PC-3 (cell line): ENCODE measurements around the gene SMIM38. TPM values are rescaled to one million over a fixed set of nuclear protein-coding genes. Genes with fewer than 3 reads are reported as not detected.

Source experiments
- ATAC-seq: fragments of 200-7000 bp; cut with Tn5 transposase; 2 replicates; pipeline ENCODE4 v1.9.1; 2020; ENCODE audit warnings: mild to moderate bottlenecking, moderate library complexity
- BruUV-seq: library from RNA; stranded (reverse); fragments of 400-500 nt; replicated peaks from 2 replicates; lab custom pipeline; 2021; lab: Mats Ljungman, UMichigan
- CTCF ChIA-PET: fragments of 300-600 bp; sonication (Branson Sonifier 250); formaldehyde crosslinking; loops from one replicate; lab custom pipeline; 2022; ENCODE audit warnings: antibody characterized with exemption; lab: Charles Lee
- POLR2A ChIA-PET: fragments of 300-600 bp; sonication (Branson Sonifier 250); formaldehyde crosslinking; loops from one replicate; lab custom pipeline; 2022; ENCODE audit warnings: antibody characterized with exemption; ENCODE audit not compliant: unreplicated experiment; lab: Charles Lee
- DNase-seq: peaks from one replicate; pipeline ENCODE4 v3.0.0-alpha.2; 2015
- H2AFZ ChIP-seq: fragments of 300-600 bp; sonication (generic); 2 replicates; pipeline ENCODE4 v1.6.0; 2016; ENCODE audit warnings: antibody characterized with exemption, low read length
- H3F3A ChIP-seq: fragments of 300-600 bp; sonication (generic); one replicate; pipeline ENCODE4 v1.6.0; 2017; ENCODE audit warnings: antibody characterized with exemption, low read length, control low read depth, mild to moderate bottlenecking; ENCODE audit not compliant: unreplicated experiment
- H3K27ac ChIP-seq: fragments of 300-600 bp; sonication (generic); 2 replicates; pipeline ENCODE4 v1.5.1; 2016; ENCODE audit warnings: mild to moderate bottlenecking, low read length
- H3K27me3 ChIP-seq: fragments of 300-600 bp; sonication (generic); 2 replicates; pipeline ENCODE4 v1.6.1; 2016; ENCODE audit warnings: low read length, mixed read lengths
- H3K36me3 ChIP-seq: fragments of 300-600 bp; sonication (generic); 2 replicates; pipeline ENCODE4 v1.6.1; 2016; ENCODE audit warnings: low read depth, mixed run types, low read length, mixed read lengths
- H3K4me1 ChIP-seq: fragments of 300-600 bp; sonication (generic); 2 replicates; pipeline ENCODE4 v1.5.1; 2016; ENCODE audit warnings: low read length; ENCODE audit not compliant: insufficient read depth
- H3K4me2 ChIP-seq: fragments of 300-600 bp; sonication (generic); 2 replicates; pipeline ENCODE4 v1.6.0; 2016; ENCODE audit warnings: low read length
- H3K4me3 ChIP-seq: fragments of 300-600 bp; sonication (generic); 2 replicates; pipeline ENCODE4 v1.5.1; 2016; ENCODE audit warnings: mild to moderate bottlenecking, low read length, mixed read lengths
- H3K79me2 ChIP-seq: fragments of 300-600 bp; sonication (generic); 2 replicates; pipeline ENCODE4 v1.6.1; 2017; ENCODE audit warnings: low read length, mixed read lengths
- H3K9ac ChIP-seq: fragments of 300-600 bp; sonication (generic); 2 replicates; pipeline ENCODE4 v1.6.0; 2016; ENCODE audit warnings: mild to moderate bottlenecking, low read length
- H3K9me2 ChIP-seq: fragments of 300-600 bp; sonication (generic); replicated peaks from 2 replicates; pipeline ENCODE4 v1.6.1; 2016; ENCODE audit warnings: mixed run types, low read length, mixed read lengths
- H3K9me3 ChIP-seq: fragments of 300-600 bp; sonication (generic); 2 replicates; pipeline ENCODE4 v1.6.1; 2016; ENCODE audit warnings: low read length, mixed read lengths
- H4K20me1 ChIP-seq: fragments of 300-600 bp; sonication (generic); 2 replicates; pipeline ENCODE4 v1.6.1; 2016; ENCODE audit warnings: low read length, mixed read lengths
- EZH2 ChIP-seq: fragments of 300-600 bp; sonication (generic); IDR thresholded peaks from one replicate; pipeline ENCODE4 v1.6.1; 2017; ENCODE audit warnings: antibody characterized with exemption, mild to moderate bottlenecking, low read length; ENCODE audit not compliant: unreplicated experiment
- EZH2phosphoT487 ChIP-seq: fragments of 300-600 bp; sonication (generic); IDR thresholded peaks from 2 replicates; pipeline ENCODE4 v1.6.1; 2018; ENCODE audit warnings: mild to moderate bottlenecking, antibody characterized with exemption, low read length, borderline replicate concordance
- intact Hi-C: fragments of 100-400 bp; cut with micrococcal nuclease; formaldehyde crosslinking; loops from 2 replicates; pipeline ENCODE4 v1.9.0; 2023
- total RNA-seq: library from RNA; depleted of rRNA; stranded (reverse); fragments of >200 nt; gene quantifications from 2 replicates; pipeline ENCODE4 v1.2.3, GENCODE V29; 2014
- TF ChIP-seq, protein P1 (sequence below): fragments of 300-600 bp; sonication (generic); conservative IDR thresholded peaks from 2 replicates; pipeline ENCODE4 v1.5.1; 2017; ENCODE audit warnings: antibody characterized with exemption, low read depth, mild to moderate bottlenecking, low read length

The SMIM38 gene
- total RNA-seq, 1 experiment from 2014 or later: 0.04 TPM

DNA sequence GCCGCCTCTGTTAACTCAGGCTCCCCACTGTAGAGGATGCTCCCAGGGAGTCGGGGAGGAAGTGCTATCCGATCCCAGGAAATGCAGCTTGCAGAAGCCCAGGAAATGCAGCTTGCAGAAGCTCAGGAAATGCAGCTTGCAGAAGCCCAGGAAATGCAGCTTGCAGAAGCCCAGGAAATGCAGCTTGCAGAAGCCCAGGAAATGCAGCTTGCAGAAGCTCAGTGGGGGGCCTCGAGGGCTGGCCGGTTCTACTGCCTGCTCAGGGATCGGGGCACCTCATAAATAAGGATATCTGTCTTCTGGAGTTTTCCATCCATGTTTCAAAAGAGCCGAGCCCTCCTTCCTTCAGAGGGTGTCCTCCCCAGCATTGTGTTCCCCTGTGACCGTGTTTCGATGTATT is 25.1 kb upstream of the SMIM38 start:
- BruUV-seq: no TSS peak
- Histone ChIP-seq H3K27me3 (no peaks in the 10 kb centered on the region), H3K9me3 (no peaks in the 10 kb centered on the region), H3K4me1 (peaks cover 17% of the 10 kb centered on the region), H3K9ac (no peak overlapping the region), H3K36me3 (no peaks in the 10 kb centered on the region), H3K9me2 (no peaks in the 10 kb centered on the region), H3K27ac (no peak overlapping the region), H3F3A (no peaks in the 10 kb centered on the region), H3K4me3 (no peak overlapping the region), H4K20me1 (no peaks in the 10 kb centered on the region), H3K4me2 (no peak overlapping the region), H2AFZ (no peak overlapping the region), H3K79me2 (no peaks in the 10 kb centered on the region)
- intact Hi-C loops: no loop called here
- DNase-seq (no peak), ATAC-seq (no peak)
- ChIA-PET CTCF (interaction anchor here (1.6 kb wide), 2 partner anchors 28 to 29 kb away, joined by 4 to 13 read pairs; no protein-coding TSS in a partner anchor), POLR2A (interaction anchor here (0.6 to 1.3 kb wide), 4 partner anchors 8 to 203 kb away, joined by 3 read pairs; no protein-coding TSS in a partner anchor)
- TF ChIP-seq EZH2phosphoT487 (no peak), EZH2 (no peak)
- TF ChIP-seq, protein P1, sequence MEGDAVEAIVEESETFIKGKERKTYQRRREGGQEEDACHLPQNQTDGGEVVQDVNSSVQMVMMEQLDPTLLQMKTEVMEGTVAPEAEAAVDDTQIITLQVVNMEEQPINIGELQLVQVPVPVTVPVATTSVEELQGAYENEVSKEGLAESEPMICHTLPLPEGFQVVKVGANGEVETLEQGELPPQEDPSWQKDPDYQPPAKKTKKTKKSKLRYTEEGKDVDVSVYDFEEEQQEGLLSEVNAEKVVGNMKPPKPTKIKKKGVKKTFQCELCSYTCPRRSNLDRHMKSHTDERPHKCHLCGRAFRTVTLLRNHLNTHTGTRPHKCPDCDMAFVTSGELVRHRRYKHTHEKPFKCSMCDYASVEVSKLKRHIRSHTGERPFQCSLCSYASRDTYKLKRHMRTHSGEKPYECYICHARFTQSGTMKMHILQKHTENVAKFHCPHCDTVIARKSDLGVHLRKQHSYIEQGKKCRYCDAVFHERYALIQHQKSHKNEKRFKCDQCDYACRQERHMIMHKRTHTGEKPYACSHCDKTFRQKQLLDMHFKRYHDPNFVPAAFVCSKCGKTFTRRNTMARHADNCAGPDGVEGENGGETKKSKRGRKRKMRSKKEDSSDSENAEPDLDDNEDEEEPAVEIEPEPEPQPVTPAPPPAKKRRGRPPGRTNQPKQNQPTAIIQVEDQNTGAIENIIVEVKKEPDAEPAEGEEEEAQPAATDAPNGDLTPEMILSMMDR: no peak

DNA sequence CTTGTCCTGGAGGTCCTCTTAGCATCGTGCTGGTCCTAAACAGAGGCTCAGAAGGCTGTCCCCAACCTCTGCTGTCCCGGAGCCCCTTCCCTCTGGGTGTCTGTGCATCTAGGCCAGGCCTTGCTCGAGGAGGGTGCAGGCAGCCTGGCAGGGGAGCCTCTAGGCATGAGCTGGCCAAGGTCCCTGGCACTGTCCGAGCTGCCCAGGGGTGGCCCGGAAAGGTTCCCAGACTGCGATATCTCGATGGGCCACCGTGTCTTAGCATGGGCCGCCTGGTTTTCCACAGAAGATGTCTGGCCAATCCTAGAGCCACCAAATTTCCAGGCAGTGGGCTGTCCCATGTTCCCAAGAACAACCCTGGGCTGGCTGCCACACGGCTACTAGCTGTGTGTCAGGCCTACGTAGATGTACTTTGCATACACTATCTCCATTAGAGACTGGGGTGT is 24.6 kb upstream of the SMIM38 start:
- intact Hi-C loops: no loop called here
- BruUV-seq: no TSS peak
- Histone ChIP-seq H3K9ac (no peak overlapping the region), H3K9me3 (no peaks in the 10 kb centered on the region), H3K36me3 (no peaks in the 10 kb centered on the region), H3K27me3 (no peaks in the 10 kb centered on the region), H4K20me1 (no peaks in the 10 kb centered on the region), H3K79me2 (no peaks in the 10 kb centered on the region), H3K27ac (no peak overlapping the region), H3K9me2 (no peaks in the 10 kb centered on the region), H3F3A (no peaks in the 10 kb centered on the region), H3K4me3 (no peak overlapping the region), H2AFZ (no peak overlapping the region), H3K4me2 (no peak overlapping the region), H3K4me1 (peaks cover 17% of the 10 kb centered on the region)
- ChIA-PET POLR2A (interaction anchor here (0.6 to 1.3 kb wide), 4 partner anchors 8 to 202 kb away, joined by 3 read pairs; no protein-coding TSS in a partner anchor), CTCF (interaction anchor here (0.6 to 1.6 kb wide), 11 partner anchors 8 to 202 kb away, joined by 4 to 13 read pairs (median 5); no protein-coding TSS in a partner anchor)
- TF ChIP-seq EZH2phosphoT487 (no peak), EZH2 (no peak)
- TF ChIP-seq, protein P1: no peak
- ATAC-seq: peak; percentile 18
- DNase-seq: no peak
